Breast epithelium (tissue), 4 donors: ENCODE results near the gene COL6A2. TPM values are rescaled to one million over a fixed set of nuclear protein-coding genes. Genes with fewer than 3 reads are reported as not detected.
"Not testable (repeated sequence)": the region's sequence is repeated elsewhere in the genome, so short reads cannot be mapped to it uniquely, and the experiment has no call there.

ENCODE experiments used
- DNase-seq, 2 donors: peaks; one replicate each; pipeline ENCODE4 v3.0.0-alpha.2; 2019; ENCODE audit warnings: low spot score in 2 of 2
- H3K27ac ChIP-seq, 2 donors: fragments of 200-600 bp; sonication (generic) in 1 of 2; one replicate each; pipeline ENCODE4 v1.5.1; 2016 to 2019; ENCODE audit warnings: mild to moderate bottlenecking in 1 of 2
- H3K27me3 ChIP-seq, 2 donors: fragments of 200-600 bp; sonication (generic) in 1 of 2; one replicate each; pipeline versions ENCODE4 v1.5.1 to v1.6.0; 2017 to 2019; ENCODE audit warnings: control low read depth in 1 of 2, mild to moderate bottlenecking in 1 of 2
- H3K36me3 ChIP-seq: fragments of 200-600 bp; one replicate; pipeline ENCODE4 v1.5.1; 2019
- H3K4me1 ChIP-seq, 2 donors: fragments of 200-600 bp; sonication (generic); one replicate each; pipeline ENCODE4 v1.5.1; 2016 to 2019; ENCODE audit warnings: control low read depth in 1 of 2
- H3K4me3 ChIP-seq, 3 donors: fragments of 200-600 bp; sonication (generic); 1 replicate in 2 of 3; 2 replicates in 1 of 3; pipeline ENCODE4 v1.5.1; 2016 to 2019; ENCODE audit warnings: mild to moderate bottlenecking in 3 of 3, moderate library complexity in 2 of 3
- H3K9me3 ChIP-seq, 2 donors: fragments of 200-600 bp; sonication (generic) in 1 of 2; one replicate each; pipeline ENCODE4 v1.5.1; 2016 to 2019; ENCODE audit warnings: control low read depth in 1 of 2
- CTCF ChIP-seq, 3 donors: fragments of 450-650 bp; IDR thresholded peaks; one replicate each; pipeline ENCODE4 v1.5.1; 2016 to 2017; ENCODE audit warnings: antibody characterized with exemption in 3 of 3, mild to moderate bottlenecking in 3 of 3, moderate library complexity in 3 of 3
- POLR2A ChIP-seq: fragments of 450-650 bp; IDR thresholded peaks from one replicate; pipeline ENCODE4 v1.6.1; 2016; ENCODE audit warnings: antibody characterized with exemption, mild to moderate bottlenecking, moderate library complexity
- POLR2AphosphoS5 ChIP-seq, 3 donors: sonication (generic); formaldehyde crosslinking; IDR thresholded peaks; one replicate each; pipeline ENCODE4 v1.6.1; 2017; ENCODE audit warnings: antibody characterized with exemption in 3 of 3
- intact Hi-C: fragments of 100-400 bp; cut with DNase I; formaldehyde crosslinking; loops from one replicate; pipeline ENCODE4 v1.15.1; 2023; ENCODE audit warnings: low total_unique reads
- total RNA-seq, 3 donors: library from RNA; depleted of rRNA; stranded (reverse); fragments of >200 nt; gene quantifications; one replicate each; pipeline ENCODE4 v1.1.0, GENCODE V29; 2016

Gene COL6A2
- total RNA-seq, 3 donors from 2014 or later, result 177 to 1,266 (median 418) TPM

GRCh38 chr21:46145840-46146691, 48.2 kb downstream of the COL6A2 start:
- H3K27ac ChIP-seq, result no peak overlapping the region
- H3K27me3 ChIP-seq, result no peaks in the 10 kb centered on the region
- no peaks in the 10 kb centered on the region for H3K4me1 ChIP-seq
- H3K4me3 ChIP-seq, result no peak overlapping the region
- no peak for DNase-seq
- TF ChIP-seq CTCF (IDR thresholded peaks at IDR 0.05) (no peak), POLR2A (no peak), POLR2AphosphoS5 (IDR thresholded peaks at IDR 0.05) (no peak)
- H3K36me3 ChIP-seq, result no peaks in the 10 kb centered on the region
- intact Hi-C loops, result no loop called here
- H3K9me3 ChIP-seq, result no peaks in the 10 kb centered on the region

GRCh38 chr21:46146856-46147255, 48.9 kb downstream of the COL6A2 start:
- H3K27me3 ChIP-seq, result no peaks in the 10 kb centered on the region
- H3K36me3 ChIP-seq, result no peaks in the 10 kb centered on the region
- no peaks in the 10 kb centered on the region for H3K4me1 ChIP-seq
- no peaks in the 10 kb centered on the region for H3K9me3 ChIP-seq
- intact Hi-C loops, result no loop called here
- TF ChIP-seq POLR2A (no peak), CTCF (IDR thresholded peaks at IDR 0.05) (no peak), POLR2AphosphoS5 (IDR thresholded peaks at IDR 0.05) (no peak)
- DNase-seq, result no peak
- no peak overlapping the region for H3K27ac ChIP-seq
- H3K4me3 ChIP-seq, result no peak overlapping the region

DNA sequence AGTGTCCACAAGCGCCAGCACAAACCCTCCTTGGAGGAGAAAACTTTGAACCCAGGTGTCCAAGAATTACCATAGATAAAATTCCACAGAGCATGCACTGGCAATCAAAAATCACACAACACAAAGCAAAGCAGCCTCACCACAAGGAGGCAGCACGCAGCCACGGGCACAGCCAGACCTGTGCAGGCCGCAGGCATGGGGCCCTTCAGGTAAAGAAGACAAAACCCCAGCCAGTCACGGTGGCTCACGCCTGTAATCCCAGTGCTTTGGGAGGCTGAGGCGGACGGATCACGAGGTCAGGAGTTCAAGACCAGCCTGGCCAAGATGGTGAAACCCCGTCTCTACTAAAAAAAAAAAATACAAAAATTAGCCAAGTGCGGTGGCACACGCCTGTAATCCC, 49.5 kb downstream of the COL6A2 start:
- H3K4me3 ChIP-seq, H3K9me3 ChIP-seq, DNase-seq, H3K36me3 ChIP-seq, H3K27ac ChIP-seq, H3K4me1 ChIP-seq, H3K27me3 ChIP-seq, intact Hi-C loops: not testable (repeated sequence)
- peak in 1 of 3 donors; percentile 21 for TF ChIP-seq CTCF (IDR thresholded peaks at IDR 0.05)

DNA sequence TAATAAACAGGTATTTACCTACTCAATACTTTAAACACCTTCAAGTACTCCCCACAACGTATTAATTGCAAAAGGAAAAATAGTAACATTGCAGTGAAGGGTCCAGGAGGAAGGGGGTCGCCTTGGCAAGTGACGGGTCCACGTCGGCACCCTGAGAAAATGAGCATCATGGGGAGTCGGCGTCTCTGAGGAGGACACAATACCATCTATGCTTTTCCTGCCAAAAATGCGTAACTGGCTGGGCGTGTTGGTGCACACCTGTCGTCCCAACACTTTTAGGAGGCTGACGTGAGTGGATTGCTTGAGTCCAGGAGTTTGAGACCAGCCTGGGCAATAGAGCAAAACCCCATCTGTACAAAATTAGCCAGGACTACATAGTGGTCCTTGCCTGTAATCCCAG, 50.2 kb downstream of the COL6A2 start:
- Histone ChIP-seq H3K27me3 (no peaks in the 10 kb centered on the region), H3K4me3 (no peak overlapping the region), H3K9me3 (no peaks in the 10 kb centered on the region), H3K27ac (no peak overlapping the region), H3K36me3 (no peaks in the 10 kb centered on the region), H3K4me1 (no peaks in the 10 kb centered on the region)
- no peak for TF ChIP-seq POLR2AphosphoS5 (IDR thresholded peaks at IDR 0.05)
- no peak for TF ChIP-seq POLR2A
- TF ChIP-seq CTCF (IDR thresholded peaks at IDR 0.05), result no peak
- no peak for DNase-seq
- intact Hi-C loops, result no loop called here

DNA sequence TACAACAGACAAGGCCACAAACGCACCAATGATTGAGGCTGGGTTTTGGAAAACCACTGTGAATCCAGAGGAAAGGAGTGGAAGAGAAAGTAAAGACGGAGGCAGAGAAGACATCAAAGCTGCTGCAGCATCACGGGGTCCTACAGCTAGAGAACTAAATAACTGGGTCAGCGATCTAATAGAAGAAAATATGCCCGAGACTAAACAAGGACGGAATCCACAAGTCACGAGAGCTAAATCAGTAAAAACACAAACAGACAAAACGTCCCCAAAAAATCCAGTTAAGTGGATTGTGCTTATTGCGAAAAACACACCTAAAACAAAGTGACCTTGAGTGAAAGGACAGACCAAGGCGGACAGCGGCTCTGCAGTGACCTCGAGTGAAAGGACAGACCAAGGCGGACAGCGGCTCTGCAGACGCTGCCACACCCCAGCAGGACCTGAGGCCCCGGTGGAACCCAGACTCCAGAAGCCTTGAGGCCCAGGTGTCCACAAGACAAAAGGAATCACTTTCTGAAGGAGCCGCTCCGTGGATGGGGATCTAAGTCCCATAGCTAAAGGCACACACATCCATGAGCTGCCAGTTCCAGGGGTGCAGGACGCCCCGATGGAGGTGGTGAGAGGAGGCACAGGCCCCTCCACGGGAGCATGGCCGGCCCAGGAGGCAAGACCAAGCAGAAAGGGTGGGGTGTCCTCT, 51.4 kb downstream of the COL6A2 start:
- Histone ChIP-seq H3K36me3 (no peaks in the 10 kb centered on the region), H3K27ac (no peak overlapping the region), H3K27me3 (no peaks in the 10 kb centered on the region), H3K4me1 (no peaks in the 10 kb centered on the region), H3K4me3 (no peak overlapping the region), H3K9me3 (no peaks in the 10 kb centered on the region)
- DNase-seq, result no peak
- TF ChIP-seq POLR2AphosphoS5 (IDR thresholded peaks at IDR 0.05) (no peak), POLR2A (no peak), CTCF (IDR thresholded peaks at IDR 0.05) (no peak)
- intact Hi-C loops, result no loop called here
